H1 (cell line): ENCODE results near the gene CRTAP. TPM values are rescaled to one million over a fixed set of nuclear protein-coding genes. Genes with fewer than 3 reads are reported as not detected.

ENCODE experiments used
- ASH2L ChIP-seq: fragments of 200-600, 300-600 bp; sonication (generic); IDR thresholded peaks from one replicate; pipeline ENCODE4 v1.7.1; 2017; ENCODE audit warnings: low read length
- EP300 ChIP-seq, 2 experiments: IDR thresholded peaks; 1 replicate in 1 of 2; 2 replicates in 1 of 2; pipeline ENCODE4 v1.6.1; 2011 to 2012; ENCODE audit warnings: low read depth in 2 of 2, low read length in 2 of 2, mild to moderate bottlenecking in 2 of 2, borderline replicate concordance in 1 of 2, inconsistent platforms in 1 of 2, moderate library complexity in 1 of 2
- POLR2AphosphoS5 ChIP-seq: IDR thresholded peaks from 2 replicates; pipeline ENCODE4 v1.6.1; 2011; ENCODE audit warnings: low read depth, low read length
- USF2 ChIP-seq: IDR thresholded peaks from 2 replicates; pipeline ENCODE4 v1.6.1; 2011; ENCODE audit warnings: low read length, improper control_type of control experiment
- polyA plus RNA-seq, 7 experiments: library from polyadenylated mRNA; depleted of rRNA in 3 of 7; stranded (reverse) in 5 of 7; unstranded in 2 of 7; fragments of >200 nt in 5 of 7; fragments of 200-250 nt in 2 of 7; gene quantifications; 1 replicate in 5 of 7; 2 replicates in 1 of 7; 4 replicates in 1 of 7; pipeline versions ENCODE4 v1.2.1 to v1.2.3, GENCODE V29; 2011 to 2013; ENCODE audit warnings: missing spikeins in 2 of 7, mixed read lengths in 2 of 7
- total RNA-seq: library from RNA; stranded (reverse); fragmentation: NEBNext Ultra II Directional; extraction: Animal tissue kit (Norgen Biotek cat#: 25700); gene quantifications from 2 replicates; pipeline ENCODE4 v1.2.1, GENCODE V29; 2021

The CRTAP gene
- total and polyA plus RNA-seq, 2 of the 8 experiments (the other 6 are each of a cell fraction or from before 2014, with no cell fraction given): 159 to 188 TPM

GRCh38 chr3:33124638-33125037, 10.8 kb downstream of the CRTAP start (continued):
- no peak for TF ChIP-seq USF2
- TF ChIP-seq POLR2AphosphoS5: no peak
- TF ChIP-seq ASH2L: no peak
- TF ChIP-seq EP300 (IDR thresholded peaks at IDR 0.05; ENCODE audit: borderline replicate concordance in 1 of 2, low read depth in 2 of 2, low read length in 2 of 2): no peak
- TF ChIP-seq, all 59 proteins: peak for 0
